GM18517 (cell line): ENCODE results near the gene CDA.
A peak's percentile ranks its signal among the peaks of the same experiment; 100 is the strongest.

Experiments used
- ATAC-seq: cut with Tn5 transposase; IDR thresholded peaks from one replicate; pipeline ENCODE4 v1.9.1; 2021; ENCODE audit warnings: mild to moderate bottlenecking, moderate library complexity; ENCODE audit not compliant: unreplicated experiment

The CDA gene

DNA sequence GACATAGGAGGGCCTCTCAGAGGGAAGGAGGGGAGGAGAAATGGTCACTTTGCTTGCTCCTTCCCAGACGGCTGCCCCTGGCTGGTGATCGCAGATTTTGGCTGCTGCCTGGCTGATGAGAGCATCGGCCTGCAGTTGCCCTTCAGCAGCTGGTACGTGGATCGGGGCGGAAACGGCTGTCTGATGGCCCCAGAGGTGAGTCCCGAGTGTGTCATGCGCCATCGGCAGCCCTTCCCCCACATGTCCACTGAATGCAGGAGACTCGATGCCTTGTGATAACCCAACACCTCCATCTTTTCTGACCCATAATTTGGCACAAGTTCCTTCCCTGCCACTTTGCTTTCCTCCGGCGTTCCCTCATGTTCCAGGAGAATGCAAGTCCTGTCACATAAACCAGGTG, 59.5 kb downstream of the CDA start:
- ATAC-seq = no peak

DNA sequence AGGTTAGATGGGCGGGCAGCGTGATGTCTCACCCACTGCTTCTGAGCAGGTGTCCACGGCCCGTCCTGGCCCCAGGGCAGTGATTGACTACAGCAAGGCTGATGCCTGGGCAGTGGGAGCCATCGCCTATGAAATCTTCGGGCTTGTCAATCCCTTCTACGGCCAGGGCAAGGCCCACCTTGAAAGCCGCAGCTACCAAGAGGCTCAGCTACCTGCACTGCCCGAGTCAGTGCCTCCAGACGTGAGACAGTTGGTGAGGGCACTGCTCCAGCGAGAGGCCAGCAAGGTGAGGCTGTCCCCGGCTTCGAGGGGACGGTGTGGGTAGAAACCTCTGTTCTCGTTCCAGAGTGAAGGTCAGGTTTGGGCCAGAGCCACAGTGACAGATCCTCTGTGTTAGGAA, 60.0 kb downstream of the CDA start:
- no peak for ATAC-seq

DNA sequence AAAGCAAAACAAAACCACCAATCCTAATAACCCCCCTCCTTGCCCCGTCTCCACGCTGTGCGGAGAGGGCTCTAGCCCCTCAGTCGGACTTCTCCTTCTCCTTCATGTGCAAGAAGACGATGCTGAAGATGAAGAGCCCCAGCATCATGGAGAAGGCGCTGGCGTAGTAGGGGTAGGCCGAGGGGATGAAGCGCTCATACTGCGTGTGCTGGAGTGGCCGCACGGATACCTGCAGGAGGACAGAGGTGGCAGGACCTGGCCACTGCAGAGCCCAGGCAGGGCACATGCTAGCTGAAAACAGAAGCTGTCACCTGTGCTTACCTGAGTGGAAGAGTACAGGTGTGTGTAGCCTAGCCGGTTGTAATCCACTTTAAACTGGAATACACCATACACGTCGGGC, 63.4 kb downstream of the CDA start:
- ATAC-seq = no peak

- ATAC-seq = no peak
These were observed 65.3 kb downstream of the CDA start for GRCh38 chr1:20654104-20654690.

DNA sequence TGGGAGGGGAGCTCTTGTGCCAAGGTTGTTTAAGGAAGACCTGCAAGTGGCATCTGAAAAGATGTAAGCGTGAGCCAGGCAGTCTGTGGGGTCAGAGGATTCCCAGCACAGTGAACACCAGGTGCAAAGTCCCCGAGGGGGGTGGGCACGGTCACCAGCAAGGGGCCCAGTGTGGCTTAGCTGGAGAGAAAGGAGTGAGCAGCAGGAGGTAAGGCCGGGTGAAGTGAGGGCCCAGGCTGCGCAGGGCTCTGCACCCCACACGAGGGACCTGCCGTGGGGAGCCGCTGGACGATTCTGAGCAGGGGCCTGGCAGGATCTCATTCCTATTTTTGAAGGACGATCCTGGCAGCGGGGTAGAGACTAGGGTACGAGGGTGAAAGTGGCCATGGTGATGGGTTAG, 68.1 kb downstream of the CDA start:
- no peak for ATAC-seq

DNA sequence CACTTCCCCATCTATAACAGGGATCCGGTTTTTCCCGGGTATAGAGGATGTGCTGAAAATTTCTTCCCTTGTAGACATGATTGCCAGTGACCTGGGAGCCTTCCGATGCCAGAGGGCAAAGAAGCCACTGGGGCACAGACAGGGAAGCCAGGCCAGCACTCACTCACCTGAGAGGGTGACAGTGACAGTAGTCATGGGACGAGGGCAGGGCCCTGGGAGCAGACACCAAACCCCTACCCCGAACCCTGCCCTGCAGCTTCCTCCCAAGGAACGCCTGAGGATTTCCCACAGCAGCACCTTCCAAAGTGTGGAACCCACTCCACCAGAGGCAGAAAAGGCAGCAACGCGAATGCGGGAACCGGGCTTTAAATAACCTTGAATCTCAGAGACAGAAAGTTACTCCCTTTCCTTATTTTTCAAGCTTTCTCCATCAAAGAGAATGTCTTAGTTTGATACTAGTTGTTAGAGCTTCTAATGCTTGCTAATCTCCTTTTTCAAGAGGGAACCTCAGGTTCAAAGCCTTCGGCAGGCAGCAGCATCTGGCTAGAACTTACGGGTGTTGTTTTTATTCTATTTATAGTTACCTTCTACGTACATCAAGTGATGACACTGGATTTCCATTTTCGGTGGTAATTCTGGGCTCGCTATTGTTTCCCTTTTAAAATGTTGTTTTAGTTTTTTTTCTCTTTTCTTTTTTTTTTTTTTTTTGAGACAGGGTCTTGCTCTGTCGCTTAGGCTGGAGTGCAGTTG, 69.4 kb downstream of the CDA start:
- ATAC-seq = no peak

GRCh38 chr1:20660363-20660762, 71.5 kb downstream of the CDA start:
- ATAC-seq = no peak

DNA sequence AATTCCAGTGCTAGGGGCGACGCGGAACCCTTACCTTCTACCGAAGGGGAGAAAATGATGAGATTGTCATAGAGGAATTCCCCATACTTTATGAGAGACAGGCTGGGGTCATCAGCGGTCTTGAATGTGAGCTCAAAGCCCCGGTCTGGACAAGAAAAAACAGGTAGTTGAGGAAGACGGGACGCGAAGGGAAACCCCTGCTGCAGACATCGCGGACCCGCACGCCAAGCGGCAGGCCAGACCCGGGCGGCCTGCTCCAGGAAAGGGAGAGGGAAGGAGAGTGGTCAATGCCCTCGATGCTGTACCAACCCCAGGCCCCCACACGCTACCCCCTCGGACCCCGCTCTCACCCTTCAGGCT, 71.9 kb downstream of the CDA start:
- no peak for ATAC-seq

GRCh38 chr1:20661207-20662109, 72.6 kb downstream of the CDA start, which contains the start of gene DDOST:
DDOST (minus strand) TSS chr1:20661369; CDS start chr1:20661350, 19 bp downstream.
- ATAC-seq = peak; percentile 96

DNA sequence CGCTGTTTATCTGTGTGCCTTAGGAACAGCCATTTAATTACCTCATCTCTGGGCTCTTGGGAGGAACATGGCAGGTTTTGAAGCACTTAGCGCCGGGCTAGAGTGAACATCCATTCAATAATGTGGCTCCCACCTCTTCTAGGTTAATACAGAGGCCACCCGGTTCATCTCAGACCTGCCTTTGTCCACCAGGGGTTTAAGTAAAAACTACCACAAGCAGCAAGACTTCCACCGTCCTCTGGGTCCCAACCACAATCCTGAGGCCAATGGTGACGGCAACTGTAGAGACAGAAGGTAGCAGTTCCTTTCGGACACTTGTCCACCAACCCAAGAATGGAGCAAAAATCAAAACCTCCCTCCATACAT, 73.2 kb downstream of the CDA start:
- no peak for ATAC-seq

DNA sequence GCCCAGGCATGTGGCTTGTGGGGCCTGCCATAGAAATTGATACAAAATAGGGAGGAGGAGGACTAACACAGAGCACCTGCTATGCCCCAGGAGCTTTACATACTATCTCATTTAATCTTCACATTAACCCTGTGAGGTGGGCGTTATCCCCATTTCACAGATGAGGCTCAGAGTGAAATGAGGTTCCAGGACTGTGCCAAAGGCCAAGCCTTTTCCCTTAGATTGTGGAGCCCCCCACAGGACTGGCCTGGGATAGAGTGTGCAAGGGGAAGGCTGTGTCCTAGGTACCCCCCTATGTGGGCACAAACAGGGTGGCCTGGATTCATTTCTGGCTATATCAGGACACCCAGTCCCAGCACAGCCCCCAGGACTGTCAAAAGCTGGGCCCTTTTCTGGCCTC, 74.5 kb downstream of the CDA start:
- no peak for ATAC-seq

GRCh38 chr1:20663969-20664715, 75.2 kb downstream of the CDA start:
- no peak for ATAC-seq

- ATAC-seq = no peak
These were observed 76.8 kb downstream of the CDA start for GRCh38 chr1:20665726-20666125.

DNA sequence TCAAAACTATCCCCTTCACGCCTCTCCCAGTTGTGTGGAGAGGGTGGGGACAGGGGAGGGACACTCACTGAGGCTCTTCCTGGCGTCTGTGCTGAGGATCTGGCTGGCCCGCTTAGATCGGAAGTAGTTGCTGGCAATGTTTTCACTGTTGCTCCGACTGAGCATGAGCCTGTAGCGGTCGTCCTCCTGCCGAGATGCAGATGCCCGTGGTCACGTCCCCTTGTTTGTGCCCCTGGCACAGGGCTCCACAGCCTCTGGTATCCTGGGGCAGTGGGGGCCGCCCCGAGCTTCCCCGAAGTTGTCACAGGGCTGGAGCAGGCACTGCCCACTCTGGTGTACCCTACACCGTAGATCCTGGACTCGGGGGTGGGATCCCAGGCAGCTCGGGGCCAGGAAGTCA, 77.2 kb downstream of the CDA start:
- ATAC-seq = no peak

GRCh38 chr1:20666804-20667203, 77.9 kb downstream of the CDA start:
- no peak for ATAC-seq
